Endothelial cell of umbilical vein (primary cell): ENCODE data around the gene FAM168B. TPM values are rescaled to one million over a fixed set of nuclear protein-coding genes. Genes with fewer than 3 reads are reported as not detected.

Experiments
- BruUV-seq: library from RNA; stranded (reverse); fragments of 400-500 nt; replicated peaks from 2 replicates; lab custom pipeline; 2021; lab: Mats Ljungman, UMichigan
- CTCF ChIA-PET: fragments of 300-600, 350-600 bp; sonication (Branson Sonifier 250); formaldehyde crosslinking; loops from one replicate; lab custom pipeline; 2021; ENCODE audit warnings: antibody characterized with exemption, inconsistent platforms; lab: Charles Lee
- POLR2A ChIA-PET: fragments of 300-600, 350-600 bp; sonication (Branson Sonifier 250); formaldehyde crosslinking; loops from one replicate; lab custom pipeline; 2021; ENCODE audit warnings: antibody characterized with exemption, inconsistent platforms; lab: Charles Lee
- DNase-seq: peaks from one replicate; pipeline ENCODE4 v3.0.0-alpha.2; 2011; ENCODE audit warnings: low read depth, low spot score
- FAIRE-seq: peaks from 2 replicates; lab custom pipeline; 2011; peaks lifted over from hg19 to GRCh38; lab: Jason Lieb, UNC
- H2AFZ ChIP-seq: 2 replicates; pipeline ENCODE4 v1.6.0; 2012; ENCODE audit warnings: low read depth, low read length, control low read depth, inconsistent platforms
- H3K27ac ChIP-seq: 2 replicates; pipeline ENCODE4 v1.5.1; 2011; ENCODE audit warnings: low read depth, mild to moderate bottlenecking, control low read depth, low read length, moderate library complexity; ENCODE audit not compliant: insufficient read depth
- H3K27me3 ChIP-seq, 2 experiments: 2 replicates each; pipeline versions ENCODE4 v1.6.0 to v1.6.1; 2011; ENCODE audit warnings: low read length in 2 of 2, mixed read lengths in 1 of 2; ENCODE audit not compliant: control insufficient read depth in 2 of 2, insufficient read depth in 2 of 2
- H3K36me3 ChIP-seq, 2 experiments: 2 replicates in 1 of 2; 3 replicates in 1 of 2; pipeline ENCODE4 v1.5.1; 2011; ENCODE audit warnings: low read length in 2 of 2, mild to moderate bottlenecking in 1 of 2, moderate library complexity in 1 of 2; ENCODE audit not compliant: control insufficient read depth in 2 of 2, insufficient read depth in 2 of 2; ENCODE audit errors: extremely low read depth in 1 of 2
- H3K4me1 ChIP-seq: 3 replicates; pipeline ENCODE4 v1.5.1; 2011; ENCODE audit warnings: mild to moderate bottlenecking, low read length; ENCODE audit not compliant: control insufficient read depth, insufficient read depth; ENCODE audit errors: extremely low read depth
- H3K4me2 ChIP-seq: 2 replicates; pipeline ENCODE4 v1.6.1; 2011; ENCODE audit warnings: low read length, control low read depth, mixed read lengths; ENCODE audit not compliant: insufficient read depth
- H3K4me3 ChIP-seq, 3 experiments: fragments of 200-600 bp in 1 of 3; sonication (generic), shearing (Covaris generic) in 1 of 3; replicated peaks in 1 of 3; 2 replicates each; pipeline ENCODE4 v1.5.1; 2011 to 2016; ENCODE audit warnings: control low read depth in 3 of 3, low read length in 3 of 3, mild to moderate bottlenecking in 2 of 3, inconsistent platforms in 1 of 3, low read depth in 1 of 3, moderate library complexity in 1 of 3; ENCODE audit not compliant: insufficient read depth in 1 of 3
- H3K79me2 ChIP-seq: 2 replicates; pipeline ENCODE4 v1.6.0; 2012; ENCODE audit warnings: low read length, inconsistent platforms; ENCODE audit not compliant: control insufficient read depth, insufficient read depth
- H3K9ac ChIP-seq: replicated peaks from 2 replicates; pipeline ENCODE3; 2011; ENCODE audit warnings: low read length, control low read depth; ENCODE audit not compliant: insufficient read depth; ENCODE audit errors: extremely low read depth
- H3K9me1 ChIP-seq: replicated peaks from 3 replicates; pipeline ENCODE4 v1.6.0; 2011; ENCODE audit warnings: mild to moderate bottlenecking, low read length; ENCODE audit not compliant: control insufficient read depth, insufficient read depth; ENCODE audit errors: extremely low read depth
- H3K9me3 ChIP-seq: replicated peaks from 2 replicates; pipeline ENCODE4 v1.5.1; 2012; ENCODE audit warnings: low read length, inconsistent platforms; ENCODE audit not compliant: control insufficient read depth, insufficient read depth
- H4K20me1 ChIP-seq: replicated peaks from 2 replicates; pipeline ENCODE3; 2011; ENCODE audit warnings: mild to moderate bottlenecking, low read length; ENCODE audit not compliant: control insufficient read depth, insufficient read depth; ENCODE audit errors: extremely low read depth
- CTCF ChIP-seq, 2 donors: IDR thresholded peaks; 1 replicate in 1 of 2; 2 replicates in 1 of 2; pipeline ENCODE4 v1.5.1; 2011; ENCODE audit warnings: low read length in 2 of 2, mild to moderate bottlenecking in 2 of 2, moderate library complexity in 2 of 2, control low read depth in 1 of 2, inconsistent platforms in 1 of 2, low read depth in 1 of 2; ENCODE audit not compliant: insufficient read depth in 1 of 2; ENCODE audit errors: extremely low read depth in 1 of 2
- EZH2 ChIP-seq: IDR thresholded peaks from 2 replicates; pipeline ENCODE4 v1.6.1; 2012; ENCODE audit warnings: borderline replicate concordance, low read depth, mild to moderate bottlenecking, moderate library complexity, low read length, inconsistent platforms; ENCODE audit not compliant: severe bottlenecking
- FOS ChIP-seq: IDR thresholded peaks from 2 replicates; pipeline ENCODE4 v1.6.1; 2011; ENCODE audit warnings: mild to moderate bottlenecking, low read length, moderate library complexity, borderline replicate concordance; ENCODE audit not compliant: insufficient read depth
- GATA2 ChIP-seq: IDR thresholded peaks from 2 replicates; pipeline ENCODE4 v1.7.0; 2011; ENCODE audit warnings: low read depth, mild to moderate bottlenecking, moderate library complexity, mixed read lengths, low read length; ENCODE audit not compliant: insufficient read length, insufficient read depth
- JUN ChIP-seq: IDR thresholded peaks from 2 replicates; pipeline ENCODE4 v1.6.1; 2011; ENCODE audit warnings: borderline replicate concordance, low read depth; ENCODE audit not compliant: insufficient read length, insufficient read depth
- MAX ChIP-seq: IDR thresholded peaks from 2 replicates; pipeline ENCODE4 v1.6.1; 2011; ENCODE audit not compliant: insufficient read depth, insufficient read length
- MYC ChIP-seq: IDR thresholded peaks from one replicate; pipeline ENCODE4 v1.6.1; 2011; ENCODE audit warnings: mild to moderate bottlenecking, low read depth, low read length
- POLR2A ChIP-seq: IDR thresholded peaks from 2 replicates; pipeline ENCODE4 v1.6.1; 2012; ENCODE audit warnings: low read depth, mild to moderate bottlenecking, control low read depth, low read length
- POLR2AphosphoS5 ChIP-seq: IDR thresholded peaks from 2 replicates; pipeline ENCODE4 v1.6.1; 2012; ENCODE audit warnings: low read depth, mild to moderate bottlenecking, control low read depth, low read length, moderate library complexity; ENCODE audit not compliant: insufficient read depth
- dilution Hi-C: fragments of 300-500 bp; cut with MboI; formaldehyde crosslinking; loops from one replicate; pipeline ENCODE4 v1.15.0; 2019; ENCODE audit warnings: low sequenced_read_pairs; ENCODE audit not compliant: extremely low pct_ligation_motif_present
- intact Hi-C: fragments of 100-400 bp; cut with micrococcal nuclease; formaldehyde crosslinking; loops from one replicate; pipeline ENCODE4 v1.10.0; 2022
- polyA plus RNA-seq, 4 experiments: library from polyadenylated mRNA; depleted of rRNA in 3 of 4; stranded (reverse) in 3 of 4; unstranded in 1 of 4; fragments of >200 nt; gene quantifications; 2 replicates each; pipeline versions ENCODE4 v1.2.1 to v1.2.3, GENCODE V29; 2011 to 2012; ENCODE audit warnings: missing spikeins in 1 of 4
- total RNA-seq: library from RNA; stranded (reverse); gene quantifications from 2 replicates; pipeline ENCODE4 v1.2.3, GENCODE V29; 2021

The FAM168B gene
- total and polyA plus RNA-seq, 2 donors (not counting 3 experiments of a cell fraction or from before 2014, with no cell fraction given) = 109 to 183 TPM

GRCh38 chr2:131006561-131006960 is 86.7 kb downstream of the FAM168B start:
- no peaks in the 10 kb centered on the region for H3K4me1 ChIP-seq
- no peak for TF ChIP-seq POLR2AphosphoS5
- no TSS peak for BruUV-seq
- no peak overlapping the region for H3K9ac ChIP-seq
- ChIA-PET POLR2A (no interaction called here), CTCF (no interaction called here)
- H3K9me1 ChIP-seq = no peaks in the 10 kb centered on the region
- DNase-seq (no peak), FAIRE-seq (no peak)
- H4K20me1 ChIP-seq = no peaks in the 10 kb centered on the region
- no peaks in the 10 kb centered on the region for H3K36me3 ChIP-seq
- no peaks in the 10 kb centered on the region for H3K79me2 ChIP-seq
- no peak overlapping the region for H3K4me3 ChIP-seq
- H3K4me2 ChIP-seq = no peak overlapping the region
- no peak overlapping the region for H3K27ac ChIP-seq
- dilution Hi-C loops (no loop called here), intact Hi-C loops (no loop called here)
- peaks cover 3 to 9% of the 10 kb centered on the region in 2 experiments for H3K27me3 ChIP-seq
- no peaks in the 10 kb centered on the region for H3K9me3 ChIP-seq
- H2AFZ ChIP-seq = no peak overlapping the region

GRCh38 chr2:131005216-131005935 is 87.9 kb downstream of the FAM168B start:
- Histone ChIP-seq H3K4me3 (no peak overlapping the region), H3K9me3 (no peaks in the 10 kb centered on the region), H3K27ac (no peak overlapping the region), H3K9me1 (no peaks in the 10 kb centered on the region), H2AFZ (no peak overlapping the region), H3K27me3 (peaks cover 0 to 9% of the 10 kb centered on the region in 2 experiments), H3K9ac (no peak overlapping the region), H4K20me1 (no peaks in the 10 kb centered on the region), H3K36me3 (no peaks in the 10 kb centered on the region), H3K79me2 (no peaks in the 10 kb centered on the region), H3K4me1 (no peaks in the 10 kb centered on the region), H3K4me2 (no peak overlapping the region)
- CTCF ChIA-PET = interaction anchor here (1.1 kb wide), 1 partner anchor 10 kb away, joined by 3 read pairs; no protein-coding TSS in a partner anchor
- dilution Hi-C loops = no loop called here
- POLR2A ChIA-PET = no interaction called here
- BruUV-seq = no TSS peak
- intact Hi-C loops = no loop called here
- TF ChIP-seq JUN (no peak), MYC (no peak), CTCF (IDR thresholded peaks at IDR 0.05; ENCODE audit: extremely low read depth in 1 of 2, insufficient read depth in 1 of 2, low read depth in 1 of 2, low read length in 2 of 2) (no peak), MAX (no peak), EZH2 (no peak), POLR2A (no peak), POLR2AphosphoS5 (no peak), FOS (no peak), GATA2 (no peak)
- FAIRE-seq (no peak), DNase-seq (no peak)
